ENCODE data around the gene ADRA2C.

Gene ADRA2C

GRCh38 chr4:3780347-3781171, 14.4 kb downstream of the ADRA2C start:
- DNase-seq, result no peak

GRCh38 chr4:3781193-3781886, 15.2 kb downstream of the ADRA2C start:
- DNase-seq, result no peak

- DNase-seq, result no peak
These were observed 16.1 kb downstream of the ADRA2C start for GRCh38 chr4:3781997-3782930.

- no peak for DNase-seq
These were observed 17.6 kb downstream of the ADRA2C start for GRCh38 chr4:3783693-3784306.

- DNase-seq, result no peak
These were observed 18.5 kb downstream of the ADRA2C start for GRCh38 chr4:3784454-3785291.

- no peak for DNase-seq
These were observed 19.0 kb downstream of the ADRA2C start for GRCh38 chr4:3785292-3785565.

- DNase-seq, result no peak
These were observed 20.1 kb downstream of the ADRA2C start for GRCh38 chr4:3786196-3786869.

GRCh38 chr4:3787489-3788365, 21.5 kb downstream of the ADRA2C start:
- DNase-seq, result no peak

- no peak for DNase-seq
These were observed 22.1 kb downstream of the ADRA2C start for GRCh38 chr4:3788366-3788660.

- DNase-seq, result no peak
These were observed 23.4 kb downstream of the ADRA2C start for GRCh38 chr4:3789587-3789986.

- DNase-seq, result no peak
These were observed 23.9 kb downstream of the ADRA2C start for GRCh38 chr4:3790006-3790561.

GRCh38 chr4:3791256-3791655, 25.1 kb downstream of the ADRA2C start:
- no peak for DNase-seq

- DNase-seq, result no peak
These were observed 25.8 kb downstream of the ADRA2C start for GRCh38 chr4:3791910-3792542.

GRCh38 chr4:3792813-3793212, 26.6 kb downstream of the ADRA2C start:
- DNase-seq, result no peak

- no peak for DNase-seq
These were observed 27.4 kb downstream of the ADRA2C start for GRCh38 chr4:3793545-3793944.

- DNase-seq, result no peak
These were observed 30.8 kb downstream of the ADRA2C start for GRCh38 chr4:3796960-3797359.

GRCh38 chr4:3797831-3798790, 31.9 kb downstream of the ADRA2C start:
- DNase-seq, result no peak

- no peak for DNase-seq
These were observed 33.3 kb downstream of the ADRA2C start for GRCh38 chr4:3799496-3799895.

- DNase-seq, result no peak
These were observed 34.2 kb downstream of the ADRA2C start for GRCh38 chr4:3800351-3800750.

Measured in SHP77 (cell line).